B cell (primary cell): Measurements from ENCODE around the gene MEX3A. TPM values are rescaled to one million over a fixed set of nuclear protein-coding genes. Genes with fewer than 3 reads are reported as not detected.

Experiments used
- ATAC-seq: fragments of 200-7000 bp; cut with Tn5 transposase; one replicate; pipeline ENCODE4 v1.10.0; 2021; ENCODE audit warnings: low read depth, mild to moderate bottlenecking, moderate number of reproducible peaks, moderate library complexity
- CTCF ChIA-PET: fragments of 350-600 bp; sonication (Branson Sonifier 250); formaldehyde crosslinking; loops from one replicate; lab custom pipeline; 2021; ENCODE audit warnings: antibody characterized with exemption, inconsistent platforms; lab: Charles Lee
- POLR2A ChIA-PET: fragments of 350-600 bp; sonication (Branson Sonifier 250); formaldehyde crosslinking; loops from one replicate; lab custom pipeline; 2021; ENCODE audit warnings: antibody characterized with exemption; lab: Charles Lee
- DNase-seq: peaks from one replicate; pipeline ENCODE4 v3.0.0; 2013
- H2AFZ ChIP-seq: 2 replicates; pipeline ENCODE4 v1.6.1; 2012; ENCODE audit warnings: mild to moderate bottlenecking, low read depth, low read length; ENCODE audit not compliant: insufficient read depth, poor library complexity, severe bottlenecking
- H3K27ac ChIP-seq, 2 donors: 1 replicate in 1 of 2; 2 replicates in 1 of 2; pipeline ENCODE4 v1.5.1; 2012 to 2013; ENCODE audit warnings: low read length in 2 of 2, mild to moderate bottlenecking in 2 of 2, moderate library complexity in 1 of 2
- H3K27me3 ChIP-seq, 4 experiments: fragments of 200-600 bp in 1 of 4; sonication (generic) in 1 of 4; replicated peaks in 1 of 4; 1 replicate in 2 of 4; 2 replicates in 2 of 4; pipeline versions ENCODE4 v1.6.1 to v1.7.0; 2013 to 2016; ENCODE audit warnings: low read length in 3 of 4, mild to moderate bottlenecking in 2 of 4, mixed read lengths in 1 of 4, moderate library complexity in 1 of 4; ENCODE audit not compliant: insufficient read depth in 4 of 4, control insufficient read depth in 3 of 4; ENCODE audit errors: control extremely low read depth in 1 of 4
- H3K36me3 ChIP-seq, 2 experiments: replicated peaks in 1 of 2; 1 replicate in 1 of 2; 2 replicates in 1 of 2; pipeline versions ENCODE4 v1.6.1 to v1.7.1; 2013; ENCODE audit warnings: low read length in 1 of 2; ENCODE audit not compliant: insufficient read depth in 2 of 2, control insufficient read depth in 1 of 2; ENCODE audit errors: control extremely low read depth in 1 of 2, extremely low read depth in 1 of 2
- H3K4me1 ChIP-seq, 2 donors: fragments of 200-600 bp in 1 of 2; sonication (generic) in 1 of 2; 1 replicate in 1 of 2; 2 replicates in 1 of 2; pipeline versions ENCODE4 v1.5.1 to v1.6.1; 2013 to 2017; ENCODE audit warnings: low read length in 2 of 2; ENCODE audit not compliant: control insufficient read depth in 2 of 2, insufficient read depth in 2 of 2
- H3K4me2 ChIP-seq: replicated peaks from 2 replicates; pipeline ENCODE3; 2012; ENCODE audit warnings: mild to moderate bottlenecking, low read depth, low read length; ENCODE audit not compliant: poor library complexity, severe bottlenecking
- H3K4me3 ChIP-seq, 5 experiments: fragments of 200-600 bp in 1 of 5; sonication (generic) in 1 of 5; 1 replicate in 3 of 5; 2 replicates in 2 of 5; pipeline versions ENCODE4 v1.5.1 to v1.7.0; 2011 to 2016; ENCODE audit warnings: low read length in 4 of 5, mild to moderate bottlenecking in 4 of 5, low read depth in 2 of 5, control low read depth in 1 of 5, moderate library complexity in 1 of 5; ENCODE audit not compliant: insufficient read depth in 1 of 5; ENCODE audit errors: control extremely low read depth in 1 of 5, extremely low read depth in 1 of 5
- H3K79me2 ChIP-seq: fragments of 200-600 bp; sonication (generic); one replicate; pipeline ENCODE4 v1.6.0; 2016; ENCODE audit warnings: low read length; ENCODE audit not compliant: control insufficient read depth, insufficient read depth
- H3K9ac ChIP-seq: fragments of 200-600 bp; sonication (generic); 2 replicates; pipeline ENCODE4 v1.6.1; 2017; ENCODE audit warnings: mild to moderate bottlenecking, low read length, moderate library complexity
- H3K9me3 ChIP-seq, 3 donors: one replicate each; pipeline versions ENCODE4 v1.6.1 to v1.7.1; 2013; ENCODE audit warnings: low read length in 2 of 3; ENCODE audit not compliant: control insufficient read depth in 2 of 3, insufficient read depth in 1 of 3; ENCODE audit errors: control extremely low read depth in 1 of 3
- H4K20me1 ChIP-seq: 2 replicates; pipeline ENCODE4 v1.6.0; 2012; ENCODE audit warnings: mild to moderate bottlenecking, low read length; ENCODE audit not compliant: insufficient read depth, control insufficient read depth, poor library complexity, severe bottlenecking
- H3K27ac Mint-ChIP-seq: one replicate; pipeline ENCODE4 v1.8.0; 2021; ENCODE audit warnings: mixed read lengths
- H3K27me3 Mint-ChIP-seq: one replicate; pipeline ENCODE4 v1.8.0; 2021; ENCODE audit warnings: mixed read lengths
- H3K4me1 Mint-ChIP-seq: one replicate; pipeline ENCODE4 v1.8.0; 2021; ENCODE audit warnings: mixed read lengths
- H3K4me3 Mint-ChIP-seq: one replicate; pipeline ENCODE4 v1.8.0; 2021; ENCODE audit warnings: mixed read lengths
- H3K9me3 Mint-ChIP-seq: one replicate; pipeline ENCODE4 v1.8.0; 2022; ENCODE audit warnings: mixed read lengths; ENCODE audit not compliant: insufficient read depth
- EZH2 ChIP-seq: IDR thresholded peaks from 2 replicates; pipeline ENCODE4 v1.6.1; 2012; ENCODE audit warnings: borderline replicate concordance, low read depth, mild to moderate bottlenecking, moderate library complexity, low read length; ENCODE audit not compliant: insufficient read depth, poor library complexity, severe bottlenecking
- WGBS: methylation state at CpG from one replicate; pipeline ENCODE4 v1.1.5; 2013; ENCODE audit warnings: missing lambda C conversion rate; ENCODE audit not compliant: insufficient coverage; 5-methylcytosine and 5-hydroxymethylcytosine counted together
- intact Hi-C: fragments of 100-400 bp; cut with micrococcal nuclease; formaldehyde crosslinking; loops from one replicate; pipeline ENCODE4 v1.10.0; 2022
- polyA plus RNA-seq: library from polyadenylated mRNA; depleted of rRNA; stranded (reverse); fragments of >200 nt; gene quantifications from 2 replicates; pipeline ENCODE4 v1.2.3, GENCODE V29; 2012
- total RNA-seq, 2 donors: library from RNA; stranded (reverse); fragments of 120-200 nt in 1 of 2; gene quantifications; 1 replicate in 1 of 2; 2 replicates in 1 of 2; pipeline versions ENCODE4 v1.2.3 to v1.2.4, GENCODE V29; 2013 to 2022
- TF ChIP-seq, protein P1 (sequence below): fragments of 200-600 bp; IDR thresholded peaks from one replicate; pipeline ENCODE4 v1.8.0; 2022; ENCODE audit warnings: antibody characterized with exemption, mild to moderate bottlenecking

The MEX3A gene
- total and polyA plus RNA-seq, 2 donors (not counting 1 experiment from before 2014, with no cell fraction given): 0.27 to 1.1 TPM

GRCh38 chr1:156054500-156055280 is 27.6 kb downstream of the MEX3A start, which contains the start of gene LAMTOR2:
LAMTOR2 (plus strand) TSS chr1:156054782; CDS start chr1:156054890, 108 bp downstream.
- 1% methylated on average over 50 of the region's 53 CpGs for WGBS
- peak; percentile 94 for DNase-seq
- ChIA-PET POLR2A (interaction anchor here (0.7 kb wide), 1 partner anchor 76 kb away, joined by 3 read pairs; the partner anchor contains the start of gene ARHGEF2), CTCF (no interaction called here)
- Histone ChIP-seq H3K27ac (peak within 1 kb of the TSS; percentile 77 to 85), H3K79me2 (peaks cover 12% of the 10 kb centered on the region), H3K4me1 (peaks cover 8 to 24% of the 10 kb centered on the region in 2 donors), H3K36me3 (peaks cover 0 to 5% of the 10 kb centered on the region in 2 experiments), H2AFZ (peak within 1 kb of the TSS; percentile 94), H4K20me1 (no peaks in the 10 kb centered on the region), H3K9me3 (no peaks in the 10 kb centered on the region), H3K4me3 (peak within 1 kb of the TSS; percentile 78 to 99 (median 96)), H3K4me2 (peak within 1 kb of the TSS; percentile 91), H3K9ac (peak within 1 kb of the TSS; percentile 79), H3K27me3 (no peaks in the 10 kb centered on the region)
- Mint-ChIP-seq H3K4me3 (peak within 1 kb of the TSS; percentile 92), H3K27ac (peak within 1 kb of the TSS; percentile 92), H3K9me3 (no peaks in the 10 kb centered on the region), H3K27me3 (no peaks in the 10 kb centered on the region), H3K4me1 (peaks cover 32% of the 10 kb centered on the region)
- ATAC-seq: peak; percentile 73
- intact Hi-C loops: loop anchor here (1.0 to 5.0 kb wide), 7 partner anchors 28 to 782 kb away; partner anchors contain the start of genes ARHGEF2, CLK2, KHDC4 and MEX3A
- TF ChIP-seq EZH2: no peak
- TF ChIP-seq, protein P1, sequence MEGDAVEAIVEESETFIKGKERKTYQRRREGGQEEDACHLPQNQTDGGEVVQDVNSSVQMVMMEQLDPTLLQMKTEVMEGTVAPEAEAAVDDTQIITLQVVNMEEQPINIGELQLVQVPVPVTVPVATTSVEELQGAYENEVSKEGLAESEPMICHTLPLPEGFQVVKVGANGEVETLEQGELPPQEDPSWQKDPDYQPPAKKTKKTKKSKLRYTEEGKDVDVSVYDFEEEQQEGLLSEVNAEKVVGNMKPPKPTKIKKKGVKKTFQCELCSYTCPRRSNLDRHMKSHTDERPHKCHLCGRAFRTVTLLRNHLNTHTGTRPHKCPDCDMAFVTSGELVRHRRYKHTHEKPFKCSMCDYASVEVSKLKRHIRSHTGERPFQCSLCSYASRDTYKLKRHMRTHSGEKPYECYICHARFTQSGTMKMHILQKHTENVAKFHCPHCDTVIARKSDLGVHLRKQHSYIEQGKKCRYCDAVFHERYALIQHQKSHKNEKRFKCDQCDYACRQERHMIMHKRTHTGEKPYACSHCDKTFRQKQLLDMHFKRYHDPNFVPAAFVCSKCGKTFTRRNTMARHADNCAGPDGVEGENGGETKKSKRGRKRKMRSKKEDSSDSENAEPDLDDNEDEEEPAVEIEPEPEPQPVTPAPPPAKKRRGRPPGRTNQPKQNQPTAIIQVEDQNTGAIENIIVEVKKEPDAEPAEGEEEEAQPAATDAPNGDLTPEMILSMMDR: no peak
